CD1c-positive myeloid dendritic cell (primary cell): ENCODE results near the gene APOBEC3F.
A peak's percentile ranks its signal among the peaks of the same experiment; 100 is the strongest.
"Not testable (repeated sequence)": the region's sequence is repeated elsewhere in the genome, so short reads cannot be mapped to it uniquely, and the experiment has no call there.

Source experiments
- DNase-seq: peaks from one replicate; pipeline ENCODE4 v3.0.0-alpha.2; 2016; ENCODE audit errors: extremely low spot score

APOBEC3F gene

GRCh38 chr22:39027717-39028116 lies 12.9 kb upstream of the APOBEC3F start:
- DNase-seq: no peak

GRCh38 chr22:39028281-39028680 lies 12.4 kb upstream of the APOBEC3F start:
- no peak for DNase-seq

- DNase-seq: no peak
Measured at GRCh38 chr22:39029227-39029626, 11.4 kb upstream of the APOBEC3F start.

GRCh38 chr22:39030705-39031104 lies 10.0 kb upstream of the APOBEC3F start:
- no peak for DNase-seq

- DNase-seq: not testable (repeated sequence)
Measured at GRCh38 chr22:39031434-39032295, 9.0 kb upstream of the APOBEC3F start.

GRCh38 chr22:39037071-39037470 lies 3.6 kb upstream of the APOBEC3F start:
- DNase-seq: not testable (repeated sequence)

- DNase-seq: no peak
Measured at GRCh38 chr22:39039306-39040126, 1.1 kb upstream of the APOBEC3F start.

GRCh38 chr22:39040155-39040537 lies 518 bp upstream of the APOBEC3F start:
- DNase-seq: peak; percentile 27

GRCh38 chr22:39041908-39042307 lies 1.2 kb downstream of the APOBEC3F start:
- DNase-seq: no peak

- not testable (repeated sequence) for DNase-seq
Measured at GRCh38 chr22:39043063-39043462, 2.4 kb downstream of the APOBEC3F start.

- not testable (repeated sequence) for DNase-seq
Measured at GRCh38 chr22:39045136-39045535, 4.5 kb downstream of the APOBEC3F start.

- DNase-seq: not testable (repeated sequence)
Measured at GRCh38 chr22:39049486-39049885, 8.8 kb downstream of the APOBEC3F start.

- DNase-seq: not testable (repeated sequence)
Measured at GRCh38 chr22:39051844-39052495, 11.3 kb downstream of the APOBEC3F start.

- no peak for DNase-seq
Measured at GRCh38 chr22:39055658-39056057, 15.0 kb downstream of the APOBEC3F start.

- not testable (repeated sequence) for DNase-seq
Measured at GRCh38 chr22:39061290-39061689, 20.6 kb downstream of the APOBEC3F start.

- not testable (repeated sequence) for DNase-seq
Measured at GRCh38 chr22:39061951-39062350, 21.3 kb downstream of the APOBEC3F start.

- DNase-seq: not testable (repeated sequence)
Measured at GRCh38 chr22:39063904-39064303, 23.2 kb downstream of the APOBEC3F start.

GRCh38 chr22:39066442-39067276 lies 26.0 kb downstream of the APOBEC3F start:
- not testable (repeated sequence) for DNase-seq

GRCh38 chr22:39068033-39068785 lies 27.5 kb downstream of the APOBEC3F start:
- no peak for DNase-seq

- DNase-seq: no peak
Measured at GRCh38 chr22:39070186-39070585, 29.5 kb downstream of the APOBEC3F start.
